ENCODE results near the gene GSK3B.

Gene GSK3B

GRCh38 chr3:119809249-119810017 lies 284.8 kb downstream of the GSK3B start:
- no peak for DNase-seq

GRCh38 chr3:119808843-119809242 lies 285.4 kb downstream of the GSK3B start:
- DNase-seq: no peak

- DNase-seq: no peak
These were observed 286.0 kb downstream of the GSK3B start for GRCh38 chr3:119808244-119808643.

- no peak for DNase-seq
These were observed 293.4 kb downstream of the GSK3B start for GRCh38 chr3:119800844-119801243.

DNA sequence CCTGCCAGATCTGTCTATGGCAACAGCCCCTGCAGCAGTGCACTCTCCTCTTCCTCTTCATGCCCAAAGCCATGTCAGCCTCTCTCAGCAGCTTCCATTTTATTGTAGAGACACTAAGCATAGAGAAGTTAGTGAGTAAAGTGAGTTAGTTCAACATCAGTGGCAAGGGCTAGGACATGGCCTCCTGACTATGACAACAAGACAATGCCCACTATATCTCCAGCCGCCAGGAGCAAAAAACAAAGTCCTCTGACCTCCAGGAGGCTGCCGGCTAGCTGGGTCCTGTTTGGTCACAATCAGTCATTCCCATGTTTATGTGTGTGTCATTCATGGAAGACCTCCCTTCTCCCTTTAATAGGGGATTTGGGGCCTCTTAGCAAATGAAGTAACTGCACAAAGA lies 297.5 kb downstream of the GSK3B start:
- no peak for DNase-seq

DNA sequence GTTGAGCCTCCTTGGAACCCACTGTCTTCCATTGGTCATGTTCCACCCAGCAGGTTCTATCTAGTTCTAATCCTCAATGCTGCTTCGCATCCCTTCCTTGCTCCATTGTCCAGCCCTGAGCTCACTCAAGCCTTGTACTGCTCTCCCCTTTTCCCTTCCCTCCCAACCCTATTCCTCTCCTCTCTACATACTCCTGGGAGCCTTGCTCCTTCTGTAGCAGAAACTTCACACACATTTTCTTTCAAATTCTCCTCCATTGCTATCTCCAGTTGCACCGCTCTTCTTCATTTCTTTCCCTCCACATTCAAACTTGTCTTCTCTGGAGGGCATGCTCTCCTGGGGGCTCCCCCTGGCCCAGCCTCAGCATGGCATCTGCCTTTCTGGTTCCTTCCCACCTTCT lies 297.9 kb downstream of the GSK3B start:
- no peak for DNase-seq

- DNase-seq: no peak
These were observed 298.4 kb downstream of the GSK3B start for GRCh38 chr3:119795849-119796248.

- no peak for DNase-seq
These were observed 299.2 kb downstream of the GSK3B start for GRCh38 chr3:119794971-119795612.

DNA sequence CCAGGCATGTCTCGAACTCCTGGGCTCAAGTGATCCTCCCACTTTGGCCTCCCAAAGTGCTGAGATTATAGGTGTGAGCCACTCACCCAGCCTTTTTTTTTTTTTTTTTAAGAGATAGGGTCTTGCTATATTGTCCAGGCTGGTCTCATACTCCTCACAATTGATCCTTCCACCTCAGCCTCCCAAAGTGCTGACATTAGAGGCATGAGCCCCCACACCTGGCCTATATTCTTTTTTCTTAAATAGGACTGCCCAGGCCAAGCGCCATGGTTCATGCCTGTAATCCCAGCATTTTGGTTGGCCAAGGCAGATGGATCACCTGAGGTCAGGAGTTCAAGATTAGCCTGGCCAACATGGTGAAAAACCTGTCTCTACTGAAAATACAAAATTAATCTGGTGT lies 299.8 kb downstream of the GSK3B start:
- DNase-seq: no peak

DNA sequence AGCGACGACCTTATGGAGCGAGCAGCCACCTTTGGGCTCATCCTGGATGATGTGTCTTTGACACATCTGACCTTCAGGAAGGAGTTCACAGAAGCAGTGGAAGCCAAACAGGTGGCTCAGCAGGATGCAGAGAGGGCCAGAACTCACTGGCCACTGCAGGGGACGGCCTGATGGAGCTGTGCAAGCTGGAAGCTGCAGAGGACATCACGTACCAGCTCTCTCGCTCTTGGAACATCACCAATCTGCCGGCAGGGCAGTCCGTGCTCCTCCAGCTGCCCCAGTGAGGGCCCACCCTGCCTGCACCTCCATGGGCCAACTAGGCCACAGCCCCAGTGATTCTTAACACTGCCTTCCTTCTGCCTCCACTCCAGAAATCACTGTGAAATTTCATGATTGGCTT lies 302.0 kb downstream of the GSK3B start:
- no peak for DNase-seq

DNA sequence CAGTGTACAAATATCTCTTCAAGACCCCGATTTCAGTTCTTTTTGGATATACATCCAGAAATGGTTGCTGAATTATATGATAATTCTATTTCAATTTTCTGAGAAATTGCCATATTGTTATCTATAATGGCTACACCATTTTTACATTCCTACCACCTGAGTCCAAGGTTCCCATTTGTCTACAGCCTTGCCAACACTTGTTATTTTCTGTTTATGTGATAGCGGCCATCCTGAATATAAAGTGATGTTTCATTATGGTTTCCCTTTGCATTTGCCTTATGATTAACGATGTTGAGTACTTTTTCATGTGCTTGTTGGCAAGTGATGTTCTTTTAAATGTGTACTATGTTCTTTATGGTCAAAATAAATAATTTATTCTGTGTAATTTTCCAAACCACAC lies 303.9 kb downstream of the GSK3B start:
- no peak for DNase-seq

DNA sequence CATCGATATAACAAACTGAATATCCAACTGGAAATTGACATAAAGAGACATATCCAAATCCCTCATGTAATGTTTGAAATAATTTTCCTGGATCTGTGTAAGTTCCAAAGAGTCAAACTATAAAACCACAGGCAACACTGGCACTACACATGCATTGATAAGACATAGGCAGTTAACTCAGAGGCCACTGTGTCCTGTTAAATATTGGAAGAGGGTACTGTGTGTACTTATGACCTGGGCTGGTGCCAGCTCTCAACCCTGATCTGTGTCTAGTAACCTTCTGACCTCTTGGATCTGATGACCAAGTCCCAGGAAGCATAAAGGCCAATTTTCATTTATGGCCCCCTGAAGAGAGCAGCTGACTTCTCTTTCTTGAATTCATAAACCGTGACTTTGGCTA lies 307.8 kb downstream of the GSK3B start:
- DNase-seq: no peak

DNA sequence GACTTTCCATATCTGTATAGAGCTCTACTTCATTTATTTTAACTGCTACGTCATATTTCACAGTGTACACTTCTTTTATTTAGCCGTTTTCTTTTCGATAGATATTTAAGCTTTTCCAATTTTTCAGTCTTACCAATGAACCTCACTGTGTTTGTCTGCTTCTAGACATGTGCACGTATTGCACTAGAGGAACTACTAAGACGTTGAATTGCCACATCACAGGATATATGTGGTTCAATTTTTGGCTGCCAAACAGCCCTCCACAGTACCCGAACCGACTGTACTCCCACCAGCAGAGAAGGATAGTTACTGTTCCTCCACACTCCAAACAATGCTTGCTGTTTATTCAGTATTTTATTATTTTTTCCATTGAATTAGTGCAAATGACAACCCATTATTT lies 310.4 kb downstream of the GSK3B start:
- DNase-seq: no peak

DNA sequence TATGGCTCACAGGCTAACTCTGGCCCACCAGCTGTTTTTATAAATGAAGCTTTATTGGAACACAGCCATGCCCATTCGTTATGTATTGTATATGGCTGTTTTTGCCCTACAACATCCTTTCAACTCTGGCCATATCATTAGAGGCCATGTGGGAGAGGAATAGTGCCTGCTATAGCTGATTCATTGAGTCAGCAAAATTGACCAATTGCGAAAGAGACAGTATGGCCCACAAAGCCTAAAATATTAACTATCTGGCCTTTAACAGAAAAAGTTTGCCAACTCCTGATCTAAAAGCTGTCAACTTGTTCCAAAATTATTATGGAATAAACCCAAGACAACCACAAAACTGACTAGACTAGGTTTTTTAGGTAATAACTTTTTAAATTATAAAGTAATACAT lies 311.0 kb downstream of the GSK3B start:
- DNase-seq: no peak

DNA sequence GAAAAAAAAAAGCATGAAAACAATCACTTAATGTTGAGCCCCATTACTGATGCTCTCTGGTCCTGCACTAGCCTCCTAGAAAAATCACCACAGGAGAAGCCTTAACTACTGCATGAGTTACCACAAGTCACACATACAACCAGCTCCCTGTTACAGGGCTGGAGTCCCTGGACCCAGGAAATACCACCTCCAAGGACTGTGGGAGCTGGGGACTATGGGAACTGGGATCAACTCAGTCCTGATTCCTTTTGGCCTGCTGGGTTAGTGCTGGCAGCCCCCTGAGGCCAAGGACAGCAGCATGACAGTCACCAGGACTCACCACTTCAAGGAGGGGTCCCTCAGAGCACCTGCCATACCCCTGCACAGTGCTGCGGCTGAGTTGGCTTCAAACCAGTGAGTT lies 311.8 kb downstream of the GSK3B start:
- no peak for DNase-seq

DNA sequence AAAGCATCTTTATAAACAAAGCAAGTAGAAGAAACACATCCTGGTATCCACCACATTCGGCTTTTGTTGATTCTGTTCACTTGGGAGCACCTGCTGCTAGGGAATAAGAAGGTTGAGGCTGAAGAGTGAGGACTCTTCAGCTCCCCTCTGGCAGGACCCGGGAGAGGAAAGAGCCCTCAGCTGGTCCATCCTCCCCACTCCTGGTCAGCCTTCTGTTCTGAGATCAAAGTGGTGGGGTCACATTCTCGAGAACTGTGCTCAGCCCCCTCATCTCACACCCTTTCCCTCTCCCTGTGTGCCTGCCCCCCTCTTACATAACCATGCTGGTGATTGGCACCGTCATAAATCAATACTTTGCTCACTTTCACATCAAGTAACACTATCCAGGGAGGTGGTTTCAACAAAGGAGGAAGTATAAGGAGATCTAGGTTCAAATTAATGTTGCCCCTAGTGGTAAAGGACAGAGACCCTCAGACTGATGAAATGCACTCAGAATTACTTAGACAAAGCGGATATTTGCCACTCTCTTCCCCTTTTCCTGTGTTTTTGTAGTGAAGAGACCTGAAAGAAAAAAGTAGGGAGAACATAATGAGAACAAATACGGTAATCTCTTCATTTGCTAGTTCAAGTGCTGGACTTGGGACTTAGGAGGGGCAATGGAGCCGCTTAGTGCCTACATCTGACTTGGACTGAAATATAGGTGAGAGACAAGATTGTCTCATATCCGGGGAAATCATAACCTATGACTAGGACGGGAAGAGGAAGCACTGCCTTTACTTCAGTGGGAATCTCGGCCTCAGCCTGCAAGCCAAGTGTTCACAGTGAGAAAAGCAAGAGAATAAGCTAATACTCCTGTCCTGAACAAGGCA lies 312.7 kb downstream of the GSK3B start, which contains the start of gene NR1I2:
TSS of gene NR1I2 (plus strand) at position 772 of the 869 bp plus-strand sequence.
- no peak for DNase-seq

GRCh38 chr3:119779731-119780383 lies 314.4 kb downstream of the GSK3B start:
- DNase-seq: no peak

- no peak for DNase-seq
These were observed 315.4 kb downstream of the GSK3B start for GRCh38 chr3:119778811-119779210.

GRCh38 chr3:119778176-119778575 lies 316.1 kb downstream of the GSK3B start:
- DNase-seq: no peak

DNA sequence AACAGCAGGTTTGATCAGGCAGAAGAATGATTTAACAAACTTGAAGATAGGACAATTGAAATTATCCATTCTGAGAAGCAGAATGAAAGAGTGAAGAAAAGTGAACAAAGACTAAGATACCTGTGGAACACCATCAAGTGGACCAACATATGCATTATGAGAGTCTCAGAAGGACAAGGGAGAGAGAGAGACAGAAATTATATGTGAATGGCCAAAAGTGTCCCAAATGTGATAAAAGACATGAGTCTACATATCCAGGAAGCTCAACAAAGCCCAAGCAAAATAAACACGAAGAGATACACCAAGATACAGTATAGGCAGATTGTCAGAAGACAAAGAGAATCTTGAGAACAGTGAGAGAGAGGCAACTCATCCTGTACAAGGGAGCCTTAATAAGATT lies 317.9 kb downstream of the GSK3B start:
- DNase-seq: no peak

DNA sequence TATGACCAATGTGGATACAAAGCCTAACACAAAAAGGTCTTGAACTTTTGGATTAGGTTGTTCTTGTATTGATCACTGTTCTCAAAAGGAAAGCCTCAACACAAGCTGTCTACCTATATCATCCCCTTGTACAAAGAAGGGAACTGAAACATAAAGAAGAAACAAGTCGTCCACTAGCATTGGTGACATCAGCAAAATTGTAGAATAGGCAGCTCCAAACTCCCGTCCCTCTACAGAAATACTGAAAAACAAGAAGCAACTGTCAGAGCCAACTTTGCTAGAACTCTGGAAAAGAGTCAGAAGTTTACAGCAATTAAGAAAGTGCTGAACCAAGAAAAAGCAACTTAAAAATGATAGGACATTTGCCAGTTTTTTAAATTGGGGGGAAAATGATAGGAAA lies 319.8 kb downstream of the GSK3B start:
- DNase-seq: no peak
